Activated naive CD8-positive, alpha-beta T cell treated with anti-CD3 and anti-CD28 coated beads, Interleukin-2, amount 10 ng/mL, durations not matched to agents 7 days and 5 days (primary cell): ENCODE data around the gene ARHGEF10L. TPM values are rescaled to one million over a fixed set of nuclear protein-coding genes. Genes with fewer than 3 reads are reported as not detected.

Experiments used
- ATAC-seq: fragments of 150-1000 bp; cut with Tn5 transposase; one replicate; pipeline ENCODE4 v1.10.0; 2021; ENCODE audit warnings: low read depth, moderate library complexity
- POLR2A ChIA-PET: fragments of 350-600 bp; sonication (Branson Sonifier 250); formaldehyde crosslinking; loops from one replicate; lab custom pipeline; 2021; ENCODE audit warnings: antibody characterized with exemption; lab: Charles Lee
- DNase-seq: peaks from one replicate; pipeline ENCODE4 v3.0.0; 2021
- H3K27ac Mint-ChIP-seq: one replicate; pipeline ENCODE4 v1.8.0; 2022; ENCODE audit warnings: mild to moderate bottlenecking, mixed read lengths
- H3K27me3 Mint-ChIP-seq: one replicate; pipeline ENCODE4 v1.8.0; 2022; ENCODE audit warnings: mild to moderate bottlenecking, moderate library complexity, mixed read lengths
- H3K36me3 Mint-ChIP-seq: one replicate; pipeline ENCODE4 v1.8.0; 2021; ENCODE audit warnings: mild to moderate bottlenecking, mixed read lengths
- H3K4me1 Mint-ChIP-seq: one replicate; pipeline ENCODE4 v1.8.0; 2021; ENCODE audit warnings: mixed read lengths
- H3K4me3 Mint-ChIP-seq: one replicate; pipeline ENCODE4 v1.8.0; 2022; ENCODE audit warnings: mild to moderate bottlenecking, moderate library complexity, mixed read lengths
- H3K9me3 Mint-ChIP-seq: one replicate; pipeline ENCODE4 v1.8.0; 2021; ENCODE audit warnings: mixed read lengths
- total RNA-seq, 2 experiments: library from RNA; stranded (reverse); gene quantifications; one replicate each; pipeline ENCODE4 v1.2.3, GENCODE V29; 2021

The ARHGEF10L gene
- total RNA-seq, 2 experiments from 2014 or later: 0.39 to 0.48 TPM

- H3K27me3 Mint-ChIP-seq: peaks cover 4% of the 10 kb centered on the region
- H3K36me3 Mint-ChIP-seq: no peaks in the 10 kb centered on the region
- ATAC-seq: no peak
- DNase-seq: no peak
- peaks cover 3% of the 10 kb centered on the region for H3K9me3 Mint-ChIP-seq
- H3K27ac Mint-ChIP-seq: no peak overlapping the region
- POLR2A ChIA-PET: interaction anchor here (0.6 kb wide), 1 partner anchor 58 kb away, joined by 3 read pairs; no protein-coding TSS in a partner anchor
- no peaks in the 10 kb centered on the region for H3K4me1 Mint-ChIP-seq
- no peak overlapping the region for H3K4me3 Mint-ChIP-seq
Observed at GRCh38 chr1:17686258-17686657, 146.8 kb downstream of the ARHGEF10L start.

- no peaks in the 10 kb centered on the region for H3K36me3 Mint-ChIP-seq
- H3K27me3 Mint-ChIP-seq: peaks cover 4% of the 10 kb centered on the region
- peaks cover 3% of the 10 kb centered on the region for H3K9me3 Mint-ChIP-seq
- DNase-seq (no peak), ATAC-seq (no peak)
- no peak overlapping the region for H3K27ac Mint-ChIP-seq
- H3K4me3 Mint-ChIP-seq: no peak overlapping the region
- POLR2A ChIA-PET: no interaction called here
- H3K4me1 Mint-ChIP-seq: no peaks in the 10 kb centered on the region
Observed at GRCh38 chr1:17687145-17687544, 147.6 kb downstream of the ARHGEF10L start.

GRCh38 chr1:17688217-17688810 lies 148.8 kb downstream of the ARHGEF10L start:
- no peaks in the 10 kb centered on the region for H3K36me3 Mint-ChIP-seq
- ATAC-seq: no peak
- H3K27me3 Mint-ChIP-seq: peaks cover 4% of the 10 kb centered on the region
- no peak overlapping the region for H3K27ac Mint-ChIP-seq
- no peak overlapping the region for H3K4me3 Mint-ChIP-seq
- peaks cover 3% of the 10 kb centered on the region for H3K9me3 Mint-ChIP-seq
- POLR2A ChIA-PET: no interaction called here
- no peaks in the 10 kb centered on the region for H3K4me1 Mint-ChIP-seq
- no peak for DNase-seq

GRCh38 chr1:17689011-17689410 lies 149.5 kb downstream of the ARHGEF10L start:
- Mint-ChIP-seq H3K4me3 (no peak overlapping the region), H3K4me1 (no peaks in the 10 kb centered on the region), H3K27ac (no peak overlapping the region), H3K36me3 (no peaks in the 10 kb centered on the region), H3K27me3 (peaks cover 4% of the 10 kb centered on the region), H3K9me3 (peaks cover 3% of the 10 kb centered on the region)
- POLR2A ChIA-PET: no interaction called here
- DNase-seq: no peak
- no peak for ATAC-seq

- Mint-ChIP-seq H3K36me3 (no peaks in the 10 kb centered on the region), H3K27me3 (peaks cover 4% of the 10 kb centered on the region), H3K9me3 (peaks cover 3% of the 10 kb centered on the region), H3K4me3 (no peak overlapping the region), H3K27ac (no peak overlapping the region), H3K4me1 (no peaks in the 10 kb centered on the region)
- POLR2A ChIA-PET: no interaction called here
- no peak for ATAC-seq
- no peak for DNase-seq
Observed at GRCh38 chr1:17690906-17691634, 151.6 kb downstream of the ARHGEF10L start.

GRCh38 chr1:17692645-17693044 lies 153.1 kb downstream of the ARHGEF10L start:
- H3K9me3 Mint-ChIP-seq: peaks cover 3% of the 10 kb centered on the region
- H3K27ac Mint-ChIP-seq: no peak overlapping the region
- POLR2A ChIA-PET: no interaction called here
- ATAC-seq: no peak
- H3K4me3 Mint-ChIP-seq: no peak overlapping the region
- H3K36me3 Mint-ChIP-seq: no peaks in the 10 kb centered on the region
- H3K27me3 Mint-ChIP-seq: peaks cover 2% of the 10 kb centered on the region
- H3K4me1 Mint-ChIP-seq: no peaks in the 10 kb centered on the region
- DNase-seq: no peak

- ATAC-seq (no peak), DNase-seq (no peak)
- POLR2A ChIA-PET: no interaction called here
- Mint-ChIP-seq H3K36me3 (no peaks in the 10 kb centered on the region), H3K27me3 (no peaks in the 10 kb centered on the region), H3K27ac (no peak overlapping the region), H3K4me3 (no peak overlapping the region), H3K9me3 (no peaks in the 10 kb centered on the region), H3K4me1 (peaks cover 5% of the 10 kb centered on the region)
Observed at GRCh38 chr1:17696417-17697301, 157.2 kb downstream of the ARHGEF10L start.

GRCh38 chr1:17697458-17697857 lies 158.0 kb downstream of the ARHGEF10L start:
- DNase-seq: no peak
- Mint-ChIP-seq H3K36me3 (no peaks in the 10 kb centered on the region), H3K27ac (no peak overlapping the region), H3K27me3 (no peaks in the 10 kb centered on the region), H3K9me3 (no peaks in the 10 kb centered on the region), H3K4me3 (no peak overlapping the region), H3K4me1 (peaks cover 5% of the 10 kb centered on the region)
- POLR2A ChIA-PET: no interaction called here
- ATAC-seq: no peak

GRCh38 chr1:17699581-17699980 lies 160.1 kb downstream of the ARHGEF10L start:
- Mint-ChIP-seq H3K4me1 (peaks cover 5% of the 10 kb centered on the region), H3K27me3 (no peaks in the 10 kb centered on the region), H3K36me3 (no peaks in the 10 kb centered on the region), H3K27ac (no peak overlapping the region), H3K4me3 (no peak overlapping the region), H3K9me3 (no peaks in the 10 kb centered on the region)
- ATAC-seq: no peak
- no peak for DNase-seq
- POLR2A ChIA-PET: no interaction called here

- Mint-ChIP-seq H3K27me3 (no peaks in the 10 kb centered on the region), H3K9me3 (no peaks in the 10 kb centered on the region), H3K4me1 (peaks cover 5% of the 10 kb centered on the region), H3K4me3 (no peak overlapping the region), H3K27ac (no peak overlapping the region), H3K36me3 (no peaks in the 10 kb centered on the region)
- POLR2A ChIA-PET: no interaction called here
- DNase-seq: no peak
- ATAC-seq: no peak
Observed at GRCh38 chr1:17700945-17701810, 161.7 kb downstream of the ARHGEF10L start.

- POLR2A ChIA-PET: no interaction called here
- ATAC-seq: no peak
Observed at GRCh38 chr1:17704176-17704575, 164.7 kb downstream of the ARHGEF10L start.

GRCh38 chr1:17706445-17706844 lies 166.9 kb downstream of the ARHGEF10L start:
- Mint-ChIP-seq H3K4me3 (no peak overlapping the region), H3K36me3 (no peaks in the 10 kb centered on the region), H3K9me3 (no peaks in the 10 kb centered on the region), H3K27ac (no peak overlapping the region), H3K4me1 (no peaks in the 10 kb centered on the region), H3K27me3 (no peaks in the 10 kb centered on the region)
- POLR2A ChIA-PET: no interaction called here
- no peak for ATAC-seq
- DNase-seq: no peak

More at GRCh38 chr1:17704176-17704575, 164.7 kb downstream of the ARHGEF10L start:
- Mint-ChIP-seq H3K27me3 (no peaks in the 10 kb centered on the region), H3K36me3 (no peaks in the 10 kb centered on the region), H3K4me3 (no peak overlapping the region), H3K9me3 (no peaks in the 10 kb centered on the region), H3K27ac (no peak overlapping the region), H3K4me1 (no peaks in the 10 kb centered on the region)
- no peak for DNase-seq

GRCh38 chr1:17709981-17710380 lies 170.5 kb downstream of the ARHGEF10L start:
- H3K4me1 Mint-ChIP-seq: no peaks in the 10 kb centered on the region
- H3K4me3 Mint-ChIP-seq: no peak overlapping the region
- no peaks in the 10 kb centered on the region for H3K9me3 Mint-ChIP-seq
- POLR2A ChIA-PET: no interaction called here
- no peak overlapping the region for H3K27ac Mint-ChIP-seq
- H3K27me3 Mint-ChIP-seq: no peaks in the 10 kb centered on the region
- DNase-seq (no peak), ATAC-seq (no peak)
- H3K36me3 Mint-ChIP-seq: no peaks in the 10 kb centered on the region
